GM11168 (cell line): Measurements from ENCODE around the gene TWNK.

Experiments used
- in situ Hi-C: fragments of 300-500 bp; cut with MboI; formaldehyde crosslinking; loops from one replicate; pipeline ENCODE4 v1.12.0; 2022; ENCODE audit warnings: low sequenced_read_pairs; ENCODE audit not compliant: unreplicated experiment

TWNK gene

GRCh38 chr10:101042667-101043362, 55.5 kb downstream of the TWNK start:
- in situ Hi-C loops, result no loop called here

- in situ Hi-C loops, result no loop called here
These were observed 56.0 kb downstream of the TWNK start for GRCh38 chr10:101043363-101043707.
